H1 (cell line): Measurements from ENCODE around the gene VPS52. TPM values are rescaled to one million over a fixed set of nuclear protein-coding genes. Genes with fewer than 3 reads are reported as not detected.

Source experiments
- CHD7 ChIP-seq: fragments of 300-600 bp; sonication (generic); IDR thresholded peaks from 2 replicates; pipeline ENCODE4 v1.7.1; 2012; ENCODE audit warnings: low read length, moderate library complexity, mild to moderate bottlenecking, inconsistent platforms; ENCODE audit not compliant: insufficient replicate concordance
- CTCF ChIP-seq, 3 experiments: IDR thresholded peaks; 1 replicate in 2 of 3; 2 replicates in 1 of 3; pipeline versions ENCODE4 v1.5.1 to v1.6.1; 2011; ENCODE audit warnings: low read length in 3 of 3, mild to moderate bottlenecking in 3 of 3, inconsistent platforms in 2 of 3, low read depth in 1 of 3, moderate library complexity in 1 of 3; ENCODE audit not compliant: insufficient read depth in 1 of 3; ENCODE audit errors: control extremely low read depth in 1 of 3
- MAX ChIP-seq: IDR thresholded peaks from 2 replicates; pipeline ENCODE4 v1.6.1; 2012; ENCODE audit warnings: inconsistent platforms
- NRF1 ChIP-seq: IDR thresholded peaks from 2 replicates; pipeline ENCODE4 v1.6.1; 2011; ENCODE audit warnings: mild to moderate bottlenecking, low read depth, low read length, improper control_type of control experiment
- POLR2AphosphoS5 ChIP-seq: IDR thresholded peaks from 2 replicates; pipeline ENCODE4 v1.6.1; 2011; ENCODE audit warnings: low read depth, low read length
- RBBP5 ChIP-seq: IDR thresholded peaks from 2 replicates; pipeline ENCODE4 v1.7.1; 2012; ENCODE audit warnings: low read depth, mild to moderate bottlenecking, inconsistent platforms, low read length, moderate library complexity, borderline replicate concordance
- SAP30 ChIP-seq: fragments of 300-600 bp; sonication (generic); IDR thresholded peaks from 2 replicates; pipeline ENCODE4 v1.7.1; 2012; ENCODE audit warnings: low read length, moderate library complexity, mild to moderate bottlenecking, inconsistent platforms; ENCODE audit not compliant: insufficient read depth, insufficient replicate concordance
- SRF ChIP-seq: IDR thresholded peaks from 2 replicates; pipeline ENCODE4 v1.6.1; 2011; ENCODE audit warnings: mild to moderate bottlenecking, low read depth, low read length, moderate library complexity
- polyA plus RNA-seq, 7 experiments: library from polyadenylated mRNA; depleted of rRNA in 3 of 7; stranded (reverse) in 5 of 7; unstranded in 2 of 7; fragments of >200 nt in 5 of 7; fragments of 200-250 nt in 2 of 7; gene quantifications; 1 replicate in 5 of 7; 2 replicates in 1 of 7; 4 replicates in 1 of 7; pipeline versions ENCODE4 v1.2.1 to v1.2.3, GENCODE V29; 2011 to 2013; ENCODE audit warnings: missing spikeins in 2 of 7, mixed read lengths in 2 of 7
- total RNA-seq: library from RNA; stranded (reverse); fragmentation: NEBNext Ultra II Directional; extraction: Animal tissue kit (Norgen Biotek cat#: 25700); gene quantifications from 2 replicates; pipeline ENCODE4 v1.2.1, GENCODE V29; 2021

VPS52 gene
- total and polyA plus RNA-seq, 2 of the 8 experiments (the other 6 are each of a cell fraction or from before 2014, with no cell fraction given): 36.5 to 86.3 TPM

GRCh38 chr6:33314515-33314942, 42.9 kb upstream of the VPS52 start (continued):
- TF ChIP-seq CHD7: no peak
- peak; percentile 51; the same call in 1 of the 2 replicates for TF ChIP-seq MAX
- no peak for TF ChIP-seq POLR2AphosphoS5
- no peak for TF ChIP-seq CTCF (IDR thresholded peaks at IDR 0.05; ENCODE audit: control extremely low read depth in 1 of 3, insufficient read depth in 1 of 3, low read depth in 1 of 3, low read length in 3 of 3)
- TF ChIP-seq SAP30: peak; percentile 54
- no peak for TF ChIP-seq RBBP5
- TF ChIP-seq NRF1: no peak
- TF ChIP-seq SRF: no peak
